Esophagus muscularis mucosa (tissue), 4 donors: ENCODE data around the gene BBOX1. TPM values are rescaled to one million over a fixed set of nuclear protein-coding genes. Genes with fewer than 3 reads are reported as not detected.

Experiments
- DNase-seq: peaks from one replicate; pipeline ENCODE4 v3.0.0-alpha.2; 2017; ENCODE audit errors: extremely low spot score
- H3K27ac ChIP-seq, 4 donors: fragments of 200-600 bp; sonication (generic); replicated peaks in 1 of 4; 1 replicate in 3 of 4; 2 replicates in 1 of 4; pipeline ENCODE4 v1.5.1; 2016 to 2019; ENCODE audit warnings: mild to moderate bottlenecking in 1 of 4
- H3K27me3 ChIP-seq, 4 donors: fragments of 200-600 bp; sonication (generic); one replicate each; pipeline versions ENCODE4 v1.5.1 to v1.6.0; 2016 to 2019
- H3K36me3 ChIP-seq, 4 donors: fragments of 200-600 bp; sonication (generic); one replicate each; pipeline ENCODE4 v1.5.1; 2016 to 2019
- H3K4me1 ChIP-seq, 4 donors: fragments of 200-600 bp; sonication (generic); one replicate each; pipeline ENCODE4 v1.5.1; 2016 to 2019
- H3K4me3 ChIP-seq, 4 donors: fragments of 200-600 bp; sonication (generic); 1 replicate in 2 of 4; 2 replicates in 2 of 4; pipeline ENCODE4 v1.5.1; 2016 to 2019; ENCODE audit warnings: mild to moderate bottlenecking in 4 of 4, moderate library complexity in 1 of 4
- H3K9me3 ChIP-seq, 4 donors: fragments of 200-600 bp; sonication (generic); 1 replicate in 3 of 4; 2 replicates in 1 of 4; pipeline ENCODE4 v1.5.1; 2016 to 2019
- EP300 ChIP-seq: sonication (generic); formaldehyde crosslinking; IDR thresholded peaks from one replicate; pipeline ENCODE4 v1.6.1; 2017; ENCODE audit warnings: antibody characterized with exemption
- POLR2A ChIP-seq: fragments of 450-650 bp; IDR thresholded peaks from one replicate; pipeline ENCODE4 v1.6.1; 2017; ENCODE audit warnings: antibody characterized with exemption, moderate library complexity, mild to moderate bottlenecking, low read depth
- POLR2AphosphoS5 ChIP-seq, 2 donors: sonication (generic); formaldehyde crosslinking; IDR thresholded peaks; one replicate each; pipeline ENCODE4 v1.6.1; 2017; ENCODE audit warnings: antibody characterized with exemption in 2 of 2
- WGBS: methylation state at CpG from one replicate; pipeline ENCODE4 v1.1.5; 2018; 5-methylcytosine and 5-hydroxymethylcytosine counted together
- intact Hi-C: fragments of 100-400 bp; cut with DNase I; formaldehyde crosslinking; loops from one replicate; pipeline ENCODE4 v1.15.1; 2023
- total RNA-seq, 4 donors: library from RNA; depleted of rRNA; stranded (reverse); fragments of >200 nt; gene quantifications; one replicate each; pipeline versions ENCODE4 v1.1.0 to v1.2.1, GENCODE V29; 2016
- TF ChIP-seq, protein P1 (sequence below), 3 experiments: fragments of 200-600 bp in 2 of 3; fragments of 450-650 bp in 1 of 3; sonication (generic) in 2 of 3; IDR thresholded peaks; one replicate each; pipeline ENCODE4 v1.5.1; 2017 to 2019; ENCODE audit warnings: antibody characterized with exemption in 3 of 3, mild to moderate bottlenecking in 2 of 3, moderate library complexity in 1 of 3

The BBOX1 gene
- total RNA-seq, 4 donors from 2014 or later: 0.50 TPM; not detected in 3

DNA sequence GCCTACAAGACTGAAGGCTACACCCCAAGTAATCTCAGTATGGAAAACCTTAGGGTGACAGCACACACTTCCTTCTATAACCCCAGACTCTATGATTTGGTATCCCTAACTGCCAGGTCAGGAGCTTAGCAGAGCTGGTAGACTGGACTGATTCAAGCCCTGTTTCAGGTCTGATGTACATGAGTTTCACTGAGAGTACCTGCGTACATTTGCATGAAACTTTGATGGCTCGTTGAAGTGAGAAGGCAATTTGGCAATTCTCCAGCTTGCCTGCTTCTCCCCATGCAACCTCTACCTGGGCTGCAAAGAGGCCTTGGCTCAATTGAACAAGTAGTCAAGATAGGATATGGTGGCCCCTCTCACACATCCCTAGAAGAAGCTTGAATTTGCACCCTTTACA is 36.5 kb upstream of the BBOX1 start:
- no peaks in the 10 kb centered on the region for H3K9me3 ChIP-seq
- no peaks in the 10 kb centered on the region for H3K36me3 ChIP-seq
- intact Hi-C loops: no loop called here
- H3K27me3 ChIP-seq: no peaks in the 10 kb centered on the region
- H3K27ac ChIP-seq: no peak overlapping the region
- no peak overlapping the region for H3K4me3 ChIP-seq
- peaks cover 0 to 10% (median 7%) of the 10 kb centered on the region in 4 donors for H3K4me1 ChIP-seq
- TF ChIP-seq, protein P1, sequence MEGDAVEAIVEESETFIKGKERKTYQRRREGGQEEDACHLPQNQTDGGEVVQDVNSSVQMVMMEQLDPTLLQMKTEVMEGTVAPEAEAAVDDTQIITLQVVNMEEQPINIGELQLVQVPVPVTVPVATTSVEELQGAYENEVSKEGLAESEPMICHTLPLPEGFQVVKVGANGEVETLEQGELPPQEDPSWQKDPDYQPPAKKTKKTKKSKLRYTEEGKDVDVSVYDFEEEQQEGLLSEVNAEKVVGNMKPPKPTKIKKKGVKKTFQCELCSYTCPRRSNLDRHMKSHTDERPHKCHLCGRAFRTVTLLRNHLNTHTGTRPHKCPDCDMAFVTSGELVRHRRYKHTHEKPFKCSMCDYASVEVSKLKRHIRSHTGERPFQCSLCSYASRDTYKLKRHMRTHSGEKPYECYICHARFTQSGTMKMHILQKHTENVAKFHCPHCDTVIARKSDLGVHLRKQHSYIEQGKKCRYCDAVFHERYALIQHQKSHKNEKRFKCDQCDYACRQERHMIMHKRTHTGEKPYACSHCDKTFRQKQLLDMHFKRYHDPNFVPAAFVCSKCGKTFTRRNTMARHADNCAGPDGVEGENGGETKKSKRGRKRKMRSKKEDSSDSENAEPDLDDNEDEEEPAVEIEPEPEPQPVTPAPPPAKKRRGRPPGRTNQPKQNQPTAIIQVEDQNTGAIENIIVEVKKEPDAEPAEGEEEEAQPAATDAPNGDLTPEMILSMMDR (IDR thresholded peaks at IDR 0.05): no peak
- no peak for TF ChIP-seq POLR2A
- TF ChIP-seq POLR2AphosphoS5 (IDR thresholded peaks at IDR 0.05): no peak
- no peak for TF ChIP-seq EP300
- DNase-seq: no peak
- WGBS: 96% methylated on average over 2 of the region's 2 CpGs

DNA sequence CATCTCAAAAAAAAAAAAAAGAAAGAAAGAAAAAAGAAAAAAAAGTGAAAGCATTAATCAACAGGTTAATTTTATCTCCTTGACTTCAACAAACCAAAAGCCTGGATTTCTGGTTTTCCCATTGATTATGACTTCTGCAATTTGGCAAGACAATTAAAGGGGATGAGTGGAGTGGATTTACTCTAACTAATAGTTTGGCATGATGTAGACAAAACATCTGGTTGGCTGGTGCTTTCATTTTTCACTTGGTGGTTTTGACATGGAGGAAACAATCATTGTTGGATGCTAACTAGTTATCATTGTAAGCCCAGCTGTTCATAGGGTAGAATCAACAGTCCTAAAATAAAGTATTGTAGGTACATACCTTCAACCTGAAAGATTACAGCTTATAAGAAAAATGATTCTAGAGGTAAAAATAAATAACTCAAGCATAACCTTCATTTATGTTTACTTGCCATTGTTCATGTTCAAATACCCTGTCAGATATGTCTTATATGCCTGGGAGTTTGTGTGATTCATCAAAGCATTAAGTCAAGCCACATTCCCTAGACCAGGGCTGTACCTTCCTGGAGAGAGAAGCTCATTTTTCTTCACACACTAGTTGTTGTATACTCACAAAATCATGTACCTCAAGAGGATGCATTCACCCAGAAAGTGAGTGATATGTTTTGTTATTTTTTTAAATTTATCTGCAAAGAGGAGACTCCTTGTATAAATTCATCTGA is 31.6 kb upstream of the BBOX1 start:
- intact Hi-C loops: no loop called here
- H3K9me3 ChIP-seq: no peaks in the 10 kb centered on the region
- no peak overlapping the region for H3K4me3 ChIP-seq
- H3K4me1 ChIP-seq: peaks cover 0 to 28% (median 25%) of the 10 kb centered on the region in 4 donors
- TF ChIP-seq, protein P1 (IDR thresholded peaks at IDR 0.05): no peak
- TF ChIP-seq POLR2A (no peak), EP300 (no peak), POLR2AphosphoS5 (IDR thresholded peaks at IDR 0.05) (no peak)
- H3K27ac ChIP-seq: no peak overlapping the region
- no peaks in the 10 kb centered on the region for H3K36me3 ChIP-seq
- no peak for DNase-seq
- H3K27me3 ChIP-seq: no peaks in the 10 kb centered on the region

- Histone ChIP-seq H3K27me3 (no peaks in the 10 kb centered on the region), H3K9me3 (no peaks in the 10 kb centered on the region), H3K4me1 (peaks cover 0 to 32% (median 29%) of the 10 kb centered on the region in 4 donors), H3K27ac (peak overlapping the region; percentile 2 to 46 (median 42)), H3K4me3 (no peak overlapping the region), H3K36me3 (no peaks in the 10 kb centered on the region)
- intact Hi-C loops: no loop called here
- DNase-seq: no peak
- 74% methylated on average over 4 of the region's 4 CpGs for WGBS
- TF ChIP-seq EP300 (no peak), POLR2A (no peak), POLR2AphosphoS5 (IDR thresholded peaks at IDR 0.05) (no peak)
- TF ChIP-seq, protein P1 (IDR thresholded peaks at IDR 0.05): no peak
Observed at GRCh38 chr11:27011560-27012233, 28.9 kb upstream of the BBOX1 start.

DNA sequence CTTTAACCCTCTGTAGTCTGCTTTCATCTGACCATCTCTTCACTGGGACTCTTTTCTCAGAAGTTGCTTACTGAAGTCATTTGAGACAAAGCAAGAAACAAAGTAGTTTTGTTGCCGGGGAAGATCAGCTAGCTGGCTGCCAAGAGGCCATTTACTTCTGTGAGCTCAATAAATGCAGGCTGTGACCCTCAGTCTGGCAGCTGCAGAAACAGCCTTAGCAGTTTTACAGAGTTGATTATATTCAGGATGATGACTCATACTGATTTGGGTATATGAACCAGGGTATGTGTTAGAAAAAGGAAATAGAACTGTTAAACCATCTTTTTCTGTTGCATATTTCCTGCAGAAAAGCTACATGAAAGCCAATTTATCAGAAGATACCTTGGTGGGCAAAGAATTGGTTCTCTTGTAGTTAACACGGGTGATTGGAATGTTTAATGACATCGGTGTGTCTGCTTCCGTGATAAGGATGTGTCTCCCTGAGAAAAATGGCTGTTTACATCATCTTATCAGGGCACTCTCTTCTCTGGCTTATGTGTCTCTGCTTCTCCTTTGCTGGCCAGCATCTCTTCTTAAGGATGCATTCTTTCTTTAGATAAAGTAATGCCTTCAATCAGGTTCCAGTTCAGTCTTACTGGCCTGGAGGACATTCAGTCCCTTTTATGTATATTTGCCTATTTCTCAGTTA is 28.2 kb upstream of the BBOX1 start:
- TF ChIP-seq, protein P1 (IDR thresholded peaks at IDR 0.05): no peak
- no peak for TF ChIP-seq EP300
- H3K4me1 ChIP-seq: peaks cover 0 to 32% (median 29%) of the 10 kb centered on the region in 4 donors
- no peak overlapping the region for H3K4me3 ChIP-seq
- WGBS: 23% methylated on average over 4 of the region's 4 CpGs
- no peaks in the 10 kb centered on the region for H3K9me3 ChIP-seq
- H3K27me3 ChIP-seq: no peaks in the 10 kb centered on the region
- no peak for DNase-seq
- intact Hi-C loops: no loop called here
- H3K27ac ChIP-seq: peak overlapping the region; percentile 44 to 53 (median 49)
- H3K36me3 ChIP-seq: no peaks in the 10 kb centered on the region
